SK-N-SH (cell line): ENCODE results near the gene NCLN. TPM values are rescaled to one million over a fixed set of nuclear protein-coding genes. Genes with fewer than 3 reads are reported as not detected.

Experiments used
- CTCF ChIA-PET: fragments of 300-600, 350-600 bp; formaldehyde crosslinking; extraction: SDS; loops from one replicate; lab custom pipeline; 2021; lab: Yijun Ruan, JAX
- POLR2A ChIA-PET: fragments of 350-600 bp; sonication (Branson Sonifier 250); formaldehyde crosslinking; extraction: SDS; loops from one replicate; lab custom pipeline; 2020; ENCODE audit warnings: antibody characterized with exemption, inconsistent platforms; lab: Yijun Ruan, JAX
- DNase-seq: peaks from one replicate; pipeline ENCODE4 v3.0.0; 2012
- H2AFZ ChIP-seq: fragments of 200-600 bp; sonication (generic); 2 replicates; pipeline ENCODE4 v1.8.1; 2016; ENCODE audit warnings: antibody characterized with exemption, mild to moderate bottlenecking, low read depth
- H3F3A ChIP-seq: fragments of 200-600 bp; sonication (generic); replicated peaks from 2 replicates; pipeline ENCODE3; 2016; ENCODE audit warnings: antibody characterized with exemption, mild to moderate bottlenecking; ENCODE audit not compliant: insufficient read depth
- H3K27ac ChIP-seq, 2 experiments: fragments of 200-500 bp in 1 of 2; fragments of 200-600 bp in 1 of 2; sonication (Bioruptor generic) in 1 of 2; sonication (generic), shearing (Covaris generic) in 1 of 2; 2 replicates each; pipeline versions ENCODE4 v1.5.1 to v1.6.1; 2014 to 2016; ENCODE audit warnings: low read depth in 2 of 2, inconsistent platforms in 1 of 2, low read length in 1 of 2, mild to moderate bottlenecking in 1 of 2, mixed read lengths in 1 of 2
- H3K27me3 ChIP-seq: fragments of 200-600 bp; sonication (generic), shearing (Covaris generic); 2 replicates; pipeline ENCODE4 v1.6.1; 2016; ENCODE audit warnings: mixed run types; ENCODE audit not compliant: insufficient read depth
- H3K36me3 ChIP-seq, 2 experiments: fragments of 200-500 bp in 1 of 2; fragments of 200-600 bp in 1 of 2; sonication (Bioruptor generic) in 1 of 2; sonication (generic) in 1 of 2; replicated peaks in 1 of 2; 2 replicates each; pipeline versions ENCODE3 to v1.5.1; 2014 to 2016; ENCODE audit warnings: low read length in 1 of 2, mild to moderate bottlenecking in 1 of 2; ENCODE audit not compliant: insufficient read depth in 2 of 2, control insufficient read depth in 1 of 2
- H3K4me1 ChIP-seq, 2 experiments: fragments of 200-500 bp in 1 of 2; fragments of 200-600 bp in 1 of 2; sonication (Bioruptor generic) in 1 of 2; sonication (generic), shearing (Covaris generic) in 1 of 2; 2 replicates each; pipeline versions ENCODE4 v1.5.1 to v1.6.1; 2014 to 2016; ENCODE audit warnings: low read depth in 1 of 2, low read length in 1 of 2, mixed run types in 1 of 2; ENCODE audit not compliant: insufficient read depth in 2 of 2, control insufficient read depth in 1 of 2
- H3K4me2 ChIP-seq: fragments of 200-600 bp; sonication (generic), shearing (Covaris generic); 2 replicates; pipeline ENCODE4 v1.6.1; 2017; ENCODE audit warnings: mixed run types
- H3K4me3 ChIP-seq, 2 experiments: fragments of 200-500 bp in 1 of 2; fragments of 200-600 bp in 1 of 2; sonication (Bioruptor generic) in 1 of 2; sonication (generic), shearing (Covaris generic) in 1 of 2; 2 replicates each; pipeline versions ENCODE4 v1.5.1 to v1.8.1; 2014 to 2016; ENCODE audit warnings: low read depth in 2 of 2, inconsistent platforms in 1 of 2, low read length in 1 of 2, mild to moderate bottlenecking in 1 of 2, mixed read lengths in 1 of 2, moderate library complexity in 1 of 2
- H3K79me2 ChIP-seq: fragments of 200-600 bp; sonication (generic); 2 replicates; pipeline ENCODE4 v1.8.1; 2017; ENCODE audit warnings: mild to moderate bottlenecking; ENCODE audit not compliant: insufficient read depth
- H3K9ac ChIP-seq: fragments of 200-600 bp; sonication (generic); 2 replicates; pipeline ENCODE4 v1.6.1; 2017; ENCODE audit warnings: mixed run types
- H3K9me2 ChIP-seq: fragments of 200-600 bp; sonication (generic); 2 replicates; pipeline ENCODE4 v1.6.1; 2017; ENCODE audit warnings: mixed run types
- H3K9me3 ChIP-seq: fragments of 200-600 bp; sonication (generic); 2 replicates; pipeline ENCODE4 v1.6.1; 2017; ENCODE audit warnings: mixed run types, mild to moderate bottlenecking, moderate library complexity
- H4K20me1 ChIP-seq: fragments of 200-600 bp; sonication (generic); 2 replicates; pipeline ENCODE4 v1.6.1; 2017; ENCODE audit warnings: mild to moderate bottlenecking, mixed run types; ENCODE audit not compliant: insufficient read depth
- CHD2 ChIP-seq: fragments of 150-350 bp; IDR thresholded peaks from 2 replicates; pipeline ENCODE4 v1.6.1; 2018; ENCODE audit warnings: low read length; ENCODE audit not compliant: partially characterized antibody
- ELF1 ChIP-seq: IDR thresholded peaks from 2 replicates; pipeline ENCODE4 v1.4.0; 2012
- EP300 ChIP-seq, 2 experiments: IDR thresholded peaks; 2 replicates each; pipeline versions ENCODE4 v1.4.0 to v1.6.1; 2012; ENCODE audit warnings: borderline replicate concordance in 1 of 2, low read depth in 1 of 2, low read length in 1 of 2
- FOSL2 ChIP-seq: IDR thresholded peaks from 2 replicates; pipeline ENCODE4 v1.4.0; 2012; ENCODE audit warnings: low read depth, mild to moderate bottlenecking, moderate library complexity, borderline replicate concordance
- GATA2 ChIP-seq: sonication (generic); formaldehyde crosslinking; IDR thresholded peaks from 2 replicates; pipeline ENCODE4 v1.5.0; 2020; ENCODE audit warnings: mild to moderate bottlenecking, missing genetic modification reagents
- MAX ChIP-seq: IDR thresholded peaks from 2 replicates; pipeline ENCODE4 v1.4.0; 2012; ENCODE audit warnings: low read depth
- NRF1 ChIP-seq: IDR thresholded peaks from 2 replicates; pipeline ENCODE4 v1.6.1; 2012; ENCODE audit warnings: low read depth, mild to moderate bottlenecking, low read length
- POLR2AphosphoS5 ChIP-seq: IDR thresholded peaks from 2 replicates; pipeline ENCODE4 v1.6.1; 2012; ENCODE audit warnings: low read depth, low read length
- REST ChIP-seq: IDR thresholded peaks from 2 replicates; pipeline ENCODE4 v1.6.1; 2012; ENCODE audit warnings: mild to moderate bottlenecking, low read depth, low read length, moderate library complexity
- RFX5 ChIP-seq: IDR thresholded peaks from 2 replicates; pipeline ENCODE4 v1.6.1; 2012; ENCODE audit warnings: mild to moderate bottlenecking, improper control_type of control experiment, low read length
- RXRA ChIP-seq: IDR thresholded peaks from 2 replicates; pipeline ENCODE4 v1.4.0; 2012; ENCODE audit warnings: low read depth, mild to moderate bottlenecking, borderline replicate concordance
- SMC3 ChIP-seq: IDR thresholded peaks from 2 replicates; pipeline ENCODE4 v1.6.1; 2012; ENCODE audit warnings: low read depth, low read length, improper control_type of control experiment
- USF1 ChIP-seq: IDR thresholded peaks from 2 replicates; pipeline ENCODE4 v1.4.0; 2012; ENCODE audit warnings: low read depth, borderline replicate concordance
- USF2 ChIP-seq: fragments of 150-350 bp; IDR thresholded peaks from 2 replicates; pipeline ENCODE4 v1.6.1; 2017; ENCODE audit warnings: antibody characterized with exemption, low read length, low read depth, borderline replicate concordance
- YY1 ChIP-seq: IDR thresholded peaks from 2 replicates; pipeline ENCODE4 v1.4.0; 2012; ENCODE audit warnings: low read depth, mild to moderate bottlenecking
- WGBS: methylation state at CpG from one replicate; pipeline ENCODE4 v1.1.6; 2017; ENCODE audit warnings: low lambda C conversion rate; 5-methylcytosine and 5-hydroxymethylcytosine counted together
- polyA plus RNA-seq, 3 experiments: library from polyadenylated mRNA; depleted of rRNA; stranded (reverse); fragments of >200 nt; gene quantifications; 2 replicates each; pipeline ENCODE4 v1.2.3, GENCODE V29; 2012
- TF ChIP-seq, protein P1 (sequence below): IDR thresholded peaks from 2 replicates; pipeline ENCODE4 v1.4.0; 2012; ENCODE audit warnings: low read depth, borderline replicate concordance
- TF ChIP-seq, protein P2 (sequence below): IDR thresholded peaks from 2 replicates; pipeline ENCODE4; 2012

Gene NCLN
- polyA plus RNA-seq, 1 of the 3 experiments (the other 2 are of a cell fraction), result 69.0 TPM

GRCh38 chr19:3186891-3187661, 1.3 kb downstream of the NCLN start (continued):
- TF ChIP-seq MAX (no peak), NRF1 (no peak), REST (no peak), CHD2 (no peak)
- TF ChIP-seq, protein P1, sequence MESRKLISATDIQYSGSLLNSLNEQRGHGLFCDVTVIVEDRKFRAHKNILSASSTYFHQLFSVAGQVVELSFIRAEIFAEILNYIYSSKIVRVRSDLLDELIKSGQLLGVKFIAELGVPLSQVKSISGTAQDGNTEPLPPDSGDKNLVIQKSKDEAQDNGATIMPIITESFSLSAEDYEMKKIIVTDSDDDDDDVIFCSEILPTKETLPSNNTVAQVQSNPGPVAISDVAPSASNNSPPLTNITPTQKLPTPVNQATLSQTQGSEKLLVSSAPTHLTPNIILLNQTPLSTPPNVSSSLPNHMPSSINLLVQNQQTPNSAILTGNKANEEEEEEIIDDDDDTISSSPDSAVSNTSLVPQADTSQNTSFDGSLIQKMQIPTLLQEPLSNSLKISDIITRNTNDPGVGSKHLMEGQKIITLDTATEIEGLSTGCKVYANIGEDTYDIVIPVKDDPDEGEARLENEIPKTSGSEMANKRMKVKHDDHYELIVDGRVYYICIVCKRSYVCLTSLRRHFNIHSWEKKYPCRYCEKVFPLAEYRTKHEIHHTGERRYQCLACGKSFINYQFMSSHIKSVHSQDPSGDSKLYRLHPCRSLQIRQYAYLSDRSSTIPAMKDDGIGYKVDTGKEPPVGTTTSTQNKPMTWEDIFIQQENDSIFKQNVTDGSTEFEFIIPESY, result no peak
- TF ChIP-seq, all 33 proteins: peak for 0

DNA sequence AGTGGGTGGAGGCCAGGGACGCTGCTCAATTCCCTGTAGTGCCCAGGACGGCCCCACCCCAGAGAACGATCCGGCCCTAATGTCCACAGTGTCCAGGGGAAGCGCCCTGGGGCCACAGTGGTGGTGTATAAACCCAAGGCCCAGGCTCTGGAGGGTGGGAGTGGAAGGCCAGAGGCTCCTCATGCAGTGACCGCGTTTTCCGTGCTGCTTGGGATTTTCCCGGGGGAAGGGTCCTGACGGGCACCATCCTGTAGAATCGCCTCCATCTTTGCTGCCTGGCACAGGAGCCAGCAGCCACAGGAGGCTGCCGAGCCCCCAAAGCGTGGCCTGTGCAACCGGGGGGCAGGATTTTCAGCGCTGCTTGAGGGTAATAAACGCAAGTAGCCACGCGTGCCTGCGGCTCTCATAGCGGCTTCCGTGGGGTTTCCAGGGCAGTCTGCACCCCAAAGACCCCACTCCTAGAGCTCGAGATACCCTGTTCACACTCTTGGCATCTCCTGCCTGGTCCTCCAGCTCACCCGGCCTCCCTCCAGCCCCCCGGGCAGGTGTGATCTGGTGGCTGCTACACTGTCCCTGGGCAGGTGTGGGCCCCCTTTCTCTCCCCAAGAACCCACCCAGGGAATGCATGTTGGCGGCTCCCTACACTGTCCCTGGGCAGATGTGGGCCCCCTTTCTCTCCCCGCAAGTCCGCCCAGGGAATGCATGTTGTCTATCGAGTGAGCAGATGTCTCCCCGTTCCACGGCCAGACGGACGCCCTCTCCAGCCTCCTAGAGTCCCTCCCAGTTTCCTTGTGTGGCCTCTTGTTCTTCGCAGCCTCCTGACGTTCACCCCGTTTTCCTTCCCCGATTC, 2.2 kb downstream of the NCLN start:
- H3K36me3 ChIP-seq, result peaks cover 0 to 8% of the 10 kb centered on the region in 2 experiments
- peaks cover 17% of the 10 kb centered on the region; the same call in 1 of the 2 replicates for H4K20me1 ChIP-seq
- H2AFZ ChIP-seq, result no peak overlapping the region
- ChIA-PET POLR2A (interaction anchor here (1.2 kb wide), 1 partner anchor 152 kb away, joined by 3 read pairs; no protein-coding TSS in a partner anchor), CTCF (interaction anchor here (1.3 to 2.0 kb wide), 3 partner anchors 22 to 540 kb away, joined by 4 to 7 read pairs (median 4); no protein-coding TSS in a partner anchor)
- no peak for DNase-seq
- H3K4me1 ChIP-seq, result peaks cover 10 to 19% of the 10 kb centered on the region in 2 experiments; a peak in 2 of 4 replicates
- H3K27ac ChIP-seq, result no peak overlapping the region
- H3K4me2 ChIP-seq, result peak overlapping the region; percentile 99
- no peaks in the 10 kb centered on the region for H3K9me2 ChIP-seq
- peaks cover 2% of the 10 kb centered on the region for H3F3A ChIP-seq
- H3K27me3 ChIP-seq, result no peaks in the 10 kb centered on the region
- peaks cover 67% of the 10 kb centered on the region for H3K79me2 ChIP-seq
- H3K9me3 ChIP-seq, result no peaks in the 10 kb centered on the region
- 96% methylated on average over 16 of the region's 36 CpGs for WGBS
- no peak overlapping the region for H3K9ac ChIP-seq
- peak overlapping the region in 1 of 2 experiments; percentile 91; a peak in 2 of 4 replicates for H3K4me3 ChIP-seq
- TF ChIP-seq RXRA (no peak), NRF1 (no peak), YY1 (no peak), CHD2 (no peak), FOSL2 (no peak), USF1 (no peak), EP300 (IDR thresholded peaks at IDR 0.05; ENCODE audit: borderline replicate concordance in 1 of 2, low read depth in 1 of 2, low read length in 1 of 2) (no peak), SMC3 (no peak), GATA2 (no peak), RFX5 (no peak), USF2 (no peak), ELF1 (no peak), POLR2AphosphoS5 (no peak)
- TF ChIP-seq, protein P2, sequence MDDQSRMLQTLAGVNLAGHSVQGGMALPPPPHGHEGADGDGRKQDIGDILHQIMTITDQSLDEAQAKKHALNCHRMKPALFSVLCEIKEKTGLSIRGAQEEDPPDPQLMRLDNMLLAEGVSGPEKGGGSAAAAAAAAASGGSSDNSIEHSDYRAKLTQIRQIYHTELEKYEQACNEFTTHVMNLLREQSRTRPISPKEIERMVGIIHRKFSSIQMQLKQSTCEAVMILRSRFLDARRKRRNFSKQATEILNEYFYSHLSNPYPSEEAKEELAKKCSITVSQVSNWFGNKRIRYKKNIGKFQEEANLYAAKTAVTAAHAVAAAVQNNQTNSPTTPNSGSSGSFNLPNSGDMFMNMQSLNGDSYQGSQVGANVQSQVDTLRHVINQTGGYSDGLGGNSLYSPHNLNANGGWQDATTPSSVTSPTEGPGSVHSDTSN, result no peak
